Subcutaneous abdominal adipose tissue (tissue), 5 donors: Measurements from ENCODE around the gene AEBP1.
A peak's percentile ranks its signal among the peaks of the same experiment; 100 is the strongest.

Experiments used
- H3K27ac ChIP-seq: one replicate; pipeline ENCODE4 v1.7.0; 2013; ENCODE audit warnings: low read depth, mild to moderate bottlenecking, inconsistent platforms, low read length, moderate library complexity
- H3K27me3 ChIP-seq, 5 donors: one replicate each; pipeline ENCODE4 v1.7.0; 2013; ENCODE audit warnings: low read length in 5 of 5, inconsistent platforms in 1 of 5; ENCODE audit not compliant: control insufficient read depth in 5 of 5, insufficient read depth in 4 of 5
- H3K36me3 ChIP-seq, 5 donors: one replicate each; pipeline ENCODE4 v1.7.0; 2013; ENCODE audit warnings: low read length in 5 of 5; ENCODE audit not compliant: control insufficient read depth in 5 of 5, insufficient read depth in 5 of 5
- H3K4me1 ChIP-seq, 5 donors: one replicate each; pipeline ENCODE4 v1.7.0; 2013; ENCODE audit warnings: low read length in 5 of 5, mild to moderate bottlenecking in 3 of 5, moderate library complexity in 1 of 5; ENCODE audit not compliant: control insufficient read depth in 5 of 5, insufficient read depth in 5 of 5
- H3K4me3 ChIP-seq, 5 donors: one replicate each; pipeline ENCODE4 v1.7.0; 2013; ENCODE audit warnings: low read length in 5 of 5, low read depth in 1 of 5
- H3K9ac ChIP-seq, 5 donors: one replicate each; pipeline ENCODE4 v1.7.0; 2013; ENCODE audit warnings: low read length in 5 of 5, mild to moderate bottlenecking in 4 of 5, moderate library complexity in 3 of 5
- H3K9me3 ChIP-seq, 5 donors: one replicate each; pipeline ENCODE4 v1.7.0; 2013; ENCODE audit warnings: low read length in 5 of 5; ENCODE audit not compliant: control insufficient read depth in 5 of 5
- donor health status: healthy.
- donor health status: healthy.
- donor health status: healthy.
- donor health status: healthy.
- donor health status: healthy.

The AEBP1 gene

DNA sequence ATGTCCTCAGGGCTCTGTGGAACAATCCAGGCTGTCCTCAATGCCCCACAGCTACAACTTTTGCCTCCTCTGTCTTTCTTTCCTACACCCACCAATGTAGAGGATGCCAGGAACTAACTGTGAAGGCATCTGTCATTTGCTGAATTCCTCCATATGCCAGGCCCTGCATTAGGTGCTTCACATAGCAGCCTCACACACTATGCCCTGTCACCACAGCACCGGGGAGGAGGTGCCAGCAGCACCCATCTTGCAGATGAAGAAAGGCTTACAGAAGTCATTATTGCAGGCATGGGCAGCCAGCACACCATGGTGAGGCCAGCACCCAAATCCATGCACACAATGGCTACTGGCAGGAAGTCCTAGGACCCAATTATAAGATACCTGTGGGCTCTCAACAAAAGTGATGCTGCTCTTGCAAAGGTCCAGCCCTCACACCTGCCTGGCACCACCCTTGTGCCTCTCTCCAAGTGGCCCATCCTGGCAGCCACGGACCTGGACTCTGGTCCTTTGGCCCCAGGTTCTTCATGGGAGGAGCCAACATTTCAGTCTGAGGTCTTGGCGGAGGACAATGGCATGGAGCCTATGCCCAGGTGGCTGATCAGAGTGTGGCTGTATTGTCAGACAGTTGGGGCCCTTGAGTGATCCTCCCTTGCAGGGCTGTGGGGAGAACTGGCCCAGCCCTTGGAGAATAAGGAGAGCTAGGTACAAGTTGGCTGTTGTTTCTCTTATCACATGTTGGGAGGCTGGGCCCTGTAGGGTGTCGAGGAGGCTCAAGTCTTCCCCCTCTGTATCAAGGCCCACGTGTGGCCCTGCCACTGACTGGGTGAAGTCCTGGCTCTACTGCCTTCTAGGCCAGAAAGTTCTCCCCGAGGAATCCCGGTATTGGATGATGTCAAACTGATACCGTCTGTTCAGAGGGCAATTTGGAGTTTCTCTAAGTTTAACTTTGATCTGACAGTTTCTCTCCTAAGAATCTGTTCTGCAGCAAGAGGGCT is 51.3 kb downstream of the AEBP1 start:
- Histone ChIP-seq H3K27ac (no peak overlapping the region), H3K36me3 (no peaks in the 10 kb centered on the region), H3K27me3 (no peaks in the 10 kb centered on the region), H3K9me3 (no peaks in the 10 kb centered on the region), H3K4me1 (peaks cover 0 to 11% (median 0%) of the 10 kb centered on the region in 5 donors), H3K9ac (no peak overlapping the region), H3K4me3 (no peak overlapping the region)

DNA sequence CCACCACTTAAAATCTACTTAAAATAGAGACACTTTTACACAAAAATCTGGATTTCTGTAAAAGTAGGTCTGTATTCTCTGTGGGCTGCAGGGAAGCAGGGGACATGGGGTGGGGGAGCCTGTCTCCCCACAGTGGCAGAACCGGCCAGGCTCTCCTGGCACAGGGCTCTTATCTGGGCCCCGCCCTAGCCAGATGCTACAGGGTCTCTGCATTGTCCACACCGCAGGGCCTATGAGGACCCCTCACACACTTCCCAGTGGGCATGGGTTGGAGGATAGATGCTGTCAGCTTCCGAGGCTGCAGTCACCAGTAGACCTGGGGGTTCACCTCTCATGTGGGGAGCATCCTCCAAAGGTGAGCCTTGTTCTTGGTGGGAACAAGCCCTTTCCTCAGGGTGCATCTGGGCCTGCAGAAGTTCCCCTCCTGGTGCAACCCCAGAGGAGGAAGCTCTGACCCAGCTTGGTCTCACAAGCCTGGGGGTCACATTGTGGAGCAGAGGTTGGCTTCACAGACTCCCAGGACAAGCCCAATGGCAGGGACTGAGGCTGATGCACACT is 52.4 kb downstream of the AEBP1 start:
- H3K4me1 ChIP-seq = peaks cover 0 to 11% (median 0%) of the 10 kb centered on the region in 5 donors
- H3K9ac ChIP-seq = no peak overlapping the region
- no peaks in the 10 kb centered on the region for H3K9me3 ChIP-seq
- H3K36me3 ChIP-seq = no peaks in the 10 kb centered on the region
- no peaks in the 10 kb centered on the region for H3K27me3 ChIP-seq
- no peak overlapping the region for H3K27ac ChIP-seq
- H3K4me3 ChIP-seq = no peak overlapping the region

DNA sequence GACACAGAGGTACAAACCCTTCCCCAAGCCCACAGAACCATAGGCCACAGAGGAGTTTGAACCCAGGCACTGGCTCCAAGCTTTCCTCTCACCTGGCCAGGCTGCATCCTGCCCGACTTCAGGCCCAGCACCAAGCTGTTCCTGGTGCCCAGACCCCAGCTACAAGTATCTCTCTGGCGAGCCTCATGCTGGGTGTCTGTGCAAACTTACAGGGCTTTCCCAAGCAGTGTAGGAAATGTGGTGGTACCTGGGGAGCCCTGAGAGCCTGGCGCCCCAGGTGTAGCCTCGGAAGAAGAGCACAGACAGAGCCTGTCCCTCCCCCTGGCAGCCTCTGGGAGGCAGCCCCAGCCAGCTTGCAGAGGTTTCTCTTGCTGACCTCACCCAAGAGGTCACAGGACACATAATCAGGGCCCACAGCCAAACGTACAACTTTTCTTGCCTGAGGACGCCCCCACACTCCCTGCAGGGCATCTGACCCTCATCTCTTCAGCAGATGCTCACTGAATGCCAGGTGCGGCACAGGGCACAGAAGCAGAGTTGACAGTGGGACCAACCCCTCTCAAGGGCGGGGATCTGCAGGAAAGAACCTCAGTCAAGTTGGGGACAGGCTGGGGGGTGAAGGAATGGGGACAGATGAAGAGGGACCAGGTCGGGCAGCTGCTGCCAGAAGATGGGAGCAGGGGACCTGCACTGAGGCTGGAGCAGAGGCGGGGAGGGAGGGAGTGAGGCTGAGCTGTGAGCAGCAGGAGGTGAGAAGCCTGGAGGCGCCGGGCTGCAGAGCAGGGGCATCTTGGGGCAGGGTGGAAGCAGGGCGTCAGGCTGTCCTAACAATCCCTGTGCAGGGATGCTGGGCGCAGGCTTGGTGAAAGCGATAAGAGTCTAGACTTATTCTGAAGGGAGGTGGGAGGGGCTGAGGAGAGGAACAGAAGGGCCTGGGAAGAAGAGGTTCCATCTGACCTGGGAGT is 53.3 kb downstream of the AEBP1 start:
- Histone ChIP-seq H3K9ac (no peak overlapping the region), H3K9me3 (no peaks in the 10 kb centered on the region), H3K4me1 (peaks cover 0 to 16% (median 7%) of the 10 kb centered on the region in 5 donors), H3K27me3 (no peaks in the 10 kb centered on the region), H3K27ac (no peak overlapping the region), H3K36me3 (no peaks in the 10 kb centered on the region), H3K4me3 (no peak overlapping the region)

DNA sequence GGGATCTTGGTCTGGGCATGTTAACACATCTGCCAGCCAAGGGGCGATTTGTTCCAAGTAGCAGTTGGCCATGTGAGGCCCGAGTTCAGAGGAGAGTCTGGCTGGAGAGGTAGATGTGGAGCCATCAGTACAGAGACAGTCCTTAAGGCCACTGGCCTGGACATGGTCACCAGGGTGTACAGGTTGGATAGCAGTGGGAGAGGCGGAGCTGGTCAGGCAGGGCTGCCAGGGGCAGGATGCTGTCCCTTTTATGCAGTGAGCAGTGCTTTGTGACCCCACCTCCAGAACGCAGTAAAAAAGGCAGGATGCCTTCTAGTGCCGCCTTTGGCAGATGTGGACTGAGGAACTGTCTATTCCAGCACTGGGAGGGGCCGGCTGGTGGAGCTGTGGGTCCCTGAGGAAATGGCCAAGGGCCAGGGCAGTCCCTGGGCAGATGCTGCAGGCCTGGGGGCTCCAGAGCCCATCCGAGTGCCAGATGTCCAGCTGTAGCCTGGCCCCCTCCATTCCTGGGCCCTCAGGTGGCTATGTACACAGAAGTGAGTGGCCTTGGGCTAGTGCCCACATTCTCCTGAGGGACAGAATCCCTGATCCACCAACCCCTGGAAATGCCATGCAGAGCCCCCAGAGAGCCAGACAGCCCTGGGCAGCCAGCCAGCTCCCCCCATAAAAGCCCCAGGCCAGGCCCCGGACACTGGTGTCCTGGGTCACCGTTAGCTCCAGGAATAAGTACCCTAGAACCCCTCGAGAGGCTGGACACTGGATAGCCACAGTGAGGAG is 54.1 kb downstream of the AEBP1 start:
- no peaks in the 10 kb centered on the region for H3K9me3 ChIP-seq
- no peak overlapping the region for H3K4me3 ChIP-seq
- H3K36me3 ChIP-seq = no peaks in the 10 kb centered on the region
- peak overlapping the region in 1 of 5 donors; percentile 12 for H3K9ac ChIP-seq
- H3K27me3 ChIP-seq = no peaks in the 10 kb centered on the region
- no peak overlapping the region for H3K27ac ChIP-seq
- peaks cover 0 to 23% (median 12%) of the 10 kb centered on the region in 5 donors for H3K4me1 ChIP-seq

DNA sequence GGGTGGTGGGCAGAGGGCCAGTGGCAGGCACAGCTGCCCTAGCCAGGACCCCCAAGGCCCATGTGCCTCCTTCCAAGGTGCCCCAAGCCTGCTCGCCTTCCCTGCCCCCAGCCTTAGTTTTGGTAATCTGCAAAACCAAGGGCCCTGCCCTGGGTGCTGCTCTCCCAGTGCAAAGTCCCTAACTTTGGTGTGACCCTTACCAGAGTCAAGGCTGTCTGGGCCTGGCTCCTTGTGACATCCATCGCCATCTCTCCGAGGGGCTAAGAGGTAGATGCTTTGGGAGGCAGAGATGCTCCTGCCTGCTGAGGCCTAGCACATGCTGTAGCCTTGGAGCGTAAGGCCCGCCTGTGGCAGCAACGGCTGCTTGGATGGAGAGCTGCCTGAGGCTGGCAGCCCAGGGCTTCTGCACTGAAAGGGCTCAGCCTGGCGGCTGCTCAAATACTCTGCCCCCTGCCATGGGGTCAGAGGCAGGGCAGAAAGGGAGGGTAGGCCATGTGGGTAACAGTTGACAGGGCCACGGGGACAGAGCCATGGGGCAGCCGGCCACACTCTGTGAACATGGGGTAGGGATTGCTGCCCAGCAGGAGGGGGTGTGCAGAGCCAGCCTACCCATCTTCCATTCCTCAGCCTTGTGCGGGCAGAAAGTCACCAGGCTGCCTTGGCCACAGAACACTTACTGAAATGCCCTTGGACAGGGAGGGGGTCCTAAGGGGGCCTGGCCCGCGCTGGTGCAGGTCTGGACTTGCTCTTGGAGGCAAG is 54.9 kb downstream of the AEBP1 start:
- no peak overlapping the region for H3K27ac ChIP-seq
- no peaks in the 10 kb centered on the region for H3K36me3 ChIP-seq
- no peak overlapping the region for H3K4me3 ChIP-seq
- no peaks in the 10 kb centered on the region for H3K9me3 ChIP-seq
- no peaks in the 10 kb centered on the region for H3K27me3 ChIP-seq
- peaks cover 0 to 23% (median 12%) of the 10 kb centered on the region in 5 donors for H3K4me1 ChIP-seq
- H3K9ac ChIP-seq = no peak overlapping the region

DNA sequence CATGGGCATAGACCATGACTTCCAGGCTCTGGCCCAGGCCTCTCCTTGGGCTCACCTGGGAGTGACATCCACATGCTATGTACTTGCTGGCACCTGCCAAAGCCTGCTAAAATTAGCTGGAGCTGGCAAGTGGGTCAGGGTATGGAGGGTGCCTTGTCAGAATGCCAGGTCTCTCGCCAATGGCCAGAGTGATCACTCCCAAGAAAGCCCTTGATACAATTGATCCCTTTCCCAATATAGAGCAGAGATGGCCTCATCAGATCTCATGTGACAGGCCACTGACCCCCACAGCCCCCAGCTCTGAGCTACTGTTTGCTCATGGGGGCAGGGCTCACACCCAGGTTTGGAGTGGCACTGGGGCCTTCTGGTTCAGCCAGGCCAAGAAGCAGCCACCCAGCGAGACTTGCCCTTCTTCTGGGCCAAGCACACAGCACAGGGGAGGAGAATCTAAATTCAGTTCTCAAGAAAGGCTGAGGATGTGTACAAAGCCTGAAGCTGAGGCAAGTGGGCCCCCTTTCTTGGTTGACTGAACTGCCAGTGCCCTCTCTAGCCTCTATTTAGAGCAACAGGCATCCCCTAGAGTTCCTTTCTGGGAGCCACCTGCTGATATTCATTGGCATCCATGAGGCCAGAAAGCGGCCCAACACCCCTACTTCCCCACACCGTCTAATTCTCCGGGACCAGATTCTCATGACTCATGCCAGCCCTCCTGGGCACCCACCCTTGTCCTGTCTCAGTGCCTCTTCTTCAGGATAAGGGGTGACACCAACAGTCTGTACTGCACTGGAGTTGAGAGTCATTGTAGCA is 55.9 kb downstream of the AEBP1 start:
- Histone ChIP-seq H3K9me3 (no peaks in the 10 kb centered on the region), H3K36me3 (no peaks in the 10 kb centered on the region), H3K9ac (no peak overlapping the region), H3K27ac (no peak overlapping the region), H3K4me1 (peaks cover 0 to 23% (median 12%) of the 10 kb centered on the region in 5 donors), H3K27me3 (no peaks in the 10 kb centered on the region), H3K4me3 (no peak overlapping the region)

DNA sequence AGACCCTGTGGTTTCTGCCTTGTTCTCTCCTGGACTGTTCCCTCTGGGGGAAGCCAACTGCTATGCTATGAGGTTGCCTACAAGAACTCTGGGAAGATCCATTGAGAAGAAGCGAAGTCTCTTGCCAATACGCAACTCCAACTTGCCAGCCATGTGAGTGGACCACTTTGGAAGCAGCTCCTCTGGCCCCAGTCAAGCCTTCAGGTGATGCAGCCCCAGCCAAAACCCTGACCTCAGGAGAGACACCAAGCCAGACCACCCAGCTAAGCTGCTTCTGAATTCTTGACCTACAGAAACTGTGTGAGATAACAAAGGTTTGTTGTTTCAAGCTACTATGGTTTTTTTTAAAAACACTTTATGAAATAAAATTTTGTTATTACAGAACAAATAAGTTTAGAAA is 57.2 kb downstream of the AEBP1 start:
- no peak overlapping the region for H3K4me3 ChIP-seq
- H3K27me3 ChIP-seq = no peaks in the 10 kb centered on the region
- H3K36me3 ChIP-seq = no peaks in the 10 kb centered on the region
- peaks cover 0 to 23% (median 12%) of the 10 kb centered on the region in 5 donors for H3K4me1 ChIP-seq
- no peak overlapping the region for H3K27ac ChIP-seq
- no peak overlapping the region for H3K9ac ChIP-seq
- H3K9me3 ChIP-seq = no peaks in the 10 kb centered on the region

DNA sequence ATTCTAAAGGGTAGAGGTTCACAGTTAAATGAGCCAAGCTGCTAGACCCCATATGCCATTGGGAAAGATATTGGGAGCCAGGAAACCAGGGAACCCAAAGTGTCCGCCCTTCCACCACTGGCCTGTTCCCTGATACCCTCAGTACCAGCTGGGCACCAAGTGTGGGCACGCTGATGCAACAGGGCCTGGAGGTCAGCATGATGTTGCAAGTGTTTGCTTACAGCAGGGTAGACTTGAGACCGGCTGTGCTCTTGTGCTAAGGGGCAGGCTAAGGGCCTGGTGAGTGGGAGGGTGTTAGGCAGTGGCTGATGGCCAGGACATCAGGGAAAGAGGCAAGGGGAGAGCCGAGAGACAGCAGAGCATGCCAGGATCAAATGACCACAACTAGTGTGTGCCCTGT is 58.0 kb downstream of the AEBP1 start:
- H3K9ac ChIP-seq = no peak overlapping the region
- no peaks in the 10 kb centered on the region for H3K36me3 ChIP-seq

More for the DNA sequence above, 58.0 kb downstream of the AEBP1 start:
- H3K27ac ChIP-seq = no peak overlapping the region
- H3K9me3 ChIP-seq = no peaks in the 10 kb centered on the region
- H3K27me3 ChIP-seq = no peaks in the 10 kb centered on the region
- H3K4me1 ChIP-seq = peaks cover 0 to 23% (median 12%) of the 10 kb centered on the region in 5 donors
- no peak overlapping the region for H3K4me3 ChIP-seq
